ENCODE data around the gene TIRAP. TPM values are rescaled to one million over a fixed set of nuclear protein-coding genes. Genes with fewer than 3 reads are reported as not detected.

TIRAP gene
- total and polyA plus RNA-seq, 2 of the 8 experiments (the other 6 are each of a cell fraction or from before 2014, with no cell fraction given): 5.3 TPM

DNA sequence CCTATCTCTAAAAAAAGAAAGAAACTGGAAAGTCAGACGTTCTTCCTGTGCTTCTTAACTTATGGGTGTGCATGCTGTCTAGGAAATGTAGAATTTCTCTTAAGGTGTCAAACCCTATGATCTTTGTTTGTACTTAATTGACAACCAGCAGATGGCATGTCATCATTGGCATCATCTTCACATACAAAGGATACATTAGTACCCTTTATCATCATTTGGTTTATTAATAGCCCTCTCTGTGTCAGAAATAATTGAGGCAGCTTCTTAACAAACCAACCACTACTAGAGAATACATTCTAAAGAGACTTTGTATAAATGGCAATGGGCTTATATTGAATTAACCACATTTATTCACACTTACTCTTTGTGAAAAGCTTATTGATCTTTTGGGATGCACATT, 28.1 kb upstream of the TIRAP start:
- no peak overlapping the region for H4K91ac ChIP-seq (replicated peaks; ENCODE audit: insufficient read length, low read length)
- POLR2A ChIA-PET (ENCODE audit: partially characterized antibody): interaction anchor here (0.6 to 2.9 kb wide), 4 partner anchors 8 to 25 kb away, joined by 3 to 11 read pairs (median 5); no protein-coding TSS in a partner anchor
- H2BK12ac ChIP-seq (ENCODE audit: low read depth, low read length): no peak overlapping the region
- TF ChIP-seq POLR2AphosphoS5 (IDR thresholded peaks at IDR 0.05; ENCODE audit: low read depth, low read length): no peak
- TF ChIP-seq KDM4A (IDR thresholded peaks at IDR 0.05; ENCODE audit: low read depth, low read length, severe bottlenecking): no peak
- TF ChIP-seq HDAC6 (IDR thresholded peaks at IDR 0.05; ENCODE audit: low read depth, low read length): no peak
- TF ChIP-seq, protein P1, sequence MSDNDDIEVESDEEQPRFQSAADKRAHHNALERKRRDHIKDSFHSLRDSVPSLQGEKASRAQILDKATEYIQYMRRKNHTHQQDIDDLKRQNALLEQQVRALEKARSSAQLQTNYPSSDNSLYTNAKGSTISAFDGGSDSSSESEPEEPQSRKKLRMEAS (IDR thresholded peaks at IDR 0.05): no peak
- TF ChIP-seq NANOG (IDR thresholded peaks at IDR 0.05; ENCODE audit: insufficient read depth, low read depth, low read length, poor library complexity, severe bottlenecking): no peak
- TF ChIP-seq CREB1 (IDR thresholded peaks at IDR 0.05): no peak
- no peak for TF ChIP-seq TAF7 (optimal IDR thresholded peaks at IDR 0.05; ENCODE audit: borderline replicate concordance, low read depth, low read length)
- no peak for TF ChIP-seq CBX8 (IDR thresholded peaks at IDR 0.05; ENCODE audit: borderline replicate concordance, low read depth, low read length)
- no peak for TF ChIP-seq SP4 (IDR thresholded peaks at IDR 0.05; ENCODE audit: low read length)
- TF ChIP-seq EP300 (IDR thresholded peaks at IDR 0.05; ENCODE audit: borderline replicate concordance in 1 of 2, low read depth in 2 of 2, low read length in 2 of 2): no peak
- no peak for TF ChIP-seq CTBP2 (IDR thresholded peaks at IDR 0.05; ENCODE audit: borderline replicate concordance, insufficient read depth, insufficient read length, low read length)
- TF ChIP-seq, protein P2, sequence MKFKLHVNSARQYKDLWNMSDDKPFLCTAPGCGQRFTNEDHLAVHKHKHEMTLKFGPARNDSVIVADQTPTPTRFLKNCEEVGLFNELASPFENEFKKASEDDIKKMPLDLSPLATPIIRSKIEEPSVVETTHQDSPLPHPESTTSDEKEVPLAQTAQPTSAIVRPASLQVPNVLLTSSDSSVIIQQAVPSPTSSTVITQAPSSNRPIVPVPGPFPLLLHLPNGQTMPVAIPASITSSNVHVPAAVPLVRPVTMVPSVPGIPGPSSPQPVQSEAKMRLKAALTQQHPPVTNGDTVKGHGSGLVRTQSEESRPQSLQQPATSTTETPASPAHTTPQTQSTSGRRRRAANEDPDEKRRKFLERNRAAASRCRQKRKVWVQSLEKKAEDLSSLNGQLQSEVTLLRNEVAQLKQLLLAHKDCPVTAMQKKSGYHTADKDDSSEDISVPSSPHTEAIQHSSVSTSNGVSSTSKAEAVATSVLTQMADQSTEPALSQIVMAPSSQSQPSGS (IDR thresholded peaks at IDR 0.05; ENCODE audit: low read length): no peak

More for the DNA sequence above, 28.1 kb upstream of the TIRAP start:
- H4K5ac ChIP-seq (ENCODE audit: insufficient read length, low read depth, low read length): no peak overlapping the region
- H3K79me2 ChIP-seq (ENCODE audit: control insufficient read depth in 1 of 2, insufficient read depth in 2 of 2, low read length in 2 of 2): no peaks in the 10 kb centered on the region
- H3K27me3 ChIP-seq (replicated peaks in 1 of 4; ENCODE audit: control insufficient read depth in 3 of 4, extremely low read depth in 1 of 4, insufficient read depth in 3 of 4, low read length in 3 of 4): no peaks in the 10 kb centered on the region
- no peak overlapping the region for H4K8ac ChIP-seq (ENCODE audit: extremely low read depth, insufficient read depth, low read length)
- no peak overlapping the region for H3K4me3 ChIP-seq (ENCODE audit: extremely low read depth in 1 of 4, insufficient read depth in 2 of 4, low read depth in 3 of 4, low read length in 4 of 4)
- no peaks in the 10 kb centered on the region for H3K79me1 ChIP-seq (ENCODE audit: low read depth, low read length)
- H3K56ac ChIP-seq (replicated peaks; ENCODE audit: insufficient read length, low read depth, low read length): no peak overlapping the region
- H3K23ac ChIP-seq (ENCODE audit: insufficient read length): no peak overlapping the region
- WGBS, 2 experiments (ENCODE audit: extremely low coverage in 1 of 2, insufficient coverage in 1 of 2, insufficient read length in 1 of 2, insufficient replicate concordance in 2 of 2, low coverage in 1 of 2, low lambda C conversion rate in 2 of 2, missing lambda C conversion rate in 1 of 2): 82% methylated on average over 1 of the region's 1 CpG; no CpG with 5 or more reads in 1 of the 2 experiments
- no peak overlapping the region for H2BK15ac ChIP-seq (ENCODE audit: low read length)
- H2AFZ ChIP-seq (ENCODE audit: low read length): no peak overlapping the region
- H3K9me3 ChIP-seq (ENCODE audit: insufficient read depth in 2 of 2, low read depth in 1 of 2, low read length in 1 of 2): no peaks in the 10 kb centered on the region
- H3K4ac ChIP-seq (replicated peaks; ENCODE audit: insufficient read length, low read depth, low read length): no peak overlapping the region
- no peak overlapping the region for H3K14ac ChIP-seq (ENCODE audit: insufficient read length)
- DNase-seq (ENCODE audit: low read depth in 1 of 2, low spot score in 2 of 2): no peak
- no peak for FAIRE-seq
- no peak overlapping the region for H2BK120ac ChIP-seq (replicated peaks; ENCODE audit: low read depth, low read length)
- H3K36me3 ChIP-seq (ENCODE audit: control insufficient read depth in 2 of 4, insufficient read depth in 4 of 4, low read length in 3 of 4): peaks cover 4 to 45% (median 28%) of the 10 kb centered on the region in 4 experiments
- H4K20me1 ChIP-seq (replicated peaks in 1 of 2; ENCODE audit: control insufficient read depth in 1 of 2, insufficient read depth in 2 of 2, low read length in 2 of 2): peaks cover 0 to 3% of the 10 kb centered on the region in 2 experiments
- H3K27ac ChIP-seq (ENCODE audit: low read depth, low read length): no peak overlapping the region
- CTCF ChIA-PET (ENCODE audit: partially characterized antibody): no interaction called here
- no peak overlapping the region for H2BK20ac ChIP-seq (ENCODE audit: low read length)
- no peak overlapping the region for H3K4me2 ChIP-seq (ENCODE audit: insufficient read depth in 1 of 2, low read depth in 2 of 2, low read length in 2 of 2)
- no peaks in the 10 kb centered on the region for H3K4me1 ChIP-seq (replicated peaks in 1 of 4; ENCODE audit: control insufficient read depth in 3 of 4, insufficient read depth in 4 of 4, low read length in 3 of 4)
- no peak overlapping the region for H2BK5ac ChIP-seq (ENCODE audit: low read depth, low read length)
- no peak overlapping the region for H3K9ac ChIP-seq (replicated peaks in 1 of 4; ENCODE audit: extremely low read depth in 1 of 4, low read depth in 3 of 4, low read length in 3 of 4)
- H3K23me2 ChIP-seq (ENCODE audit: low read depth, low read length): no peaks in the 10 kb centered on the region
- H3K18ac ChIP-seq (ENCODE audit: extremely low read depth, low read length): no peak overlapping the region
- H2AK5ac ChIP-seq (ENCODE audit: low read depth, low read length): no peak overlapping the region

Data from H1 (cell line).